LNCAP (cell line): ENCODE measurements around the gene RABGAP1.

Source experiments
- TF ChIP-seq, protein P1 (sequence below): fragments of 450-650 bp; IDR thresholded peaks from 2 replicates; pipeline ENCODE4 v1.5.1; 2017; ENCODE audit warnings: mild to moderate bottlenecking

RABGAP1 gene

DNA sequence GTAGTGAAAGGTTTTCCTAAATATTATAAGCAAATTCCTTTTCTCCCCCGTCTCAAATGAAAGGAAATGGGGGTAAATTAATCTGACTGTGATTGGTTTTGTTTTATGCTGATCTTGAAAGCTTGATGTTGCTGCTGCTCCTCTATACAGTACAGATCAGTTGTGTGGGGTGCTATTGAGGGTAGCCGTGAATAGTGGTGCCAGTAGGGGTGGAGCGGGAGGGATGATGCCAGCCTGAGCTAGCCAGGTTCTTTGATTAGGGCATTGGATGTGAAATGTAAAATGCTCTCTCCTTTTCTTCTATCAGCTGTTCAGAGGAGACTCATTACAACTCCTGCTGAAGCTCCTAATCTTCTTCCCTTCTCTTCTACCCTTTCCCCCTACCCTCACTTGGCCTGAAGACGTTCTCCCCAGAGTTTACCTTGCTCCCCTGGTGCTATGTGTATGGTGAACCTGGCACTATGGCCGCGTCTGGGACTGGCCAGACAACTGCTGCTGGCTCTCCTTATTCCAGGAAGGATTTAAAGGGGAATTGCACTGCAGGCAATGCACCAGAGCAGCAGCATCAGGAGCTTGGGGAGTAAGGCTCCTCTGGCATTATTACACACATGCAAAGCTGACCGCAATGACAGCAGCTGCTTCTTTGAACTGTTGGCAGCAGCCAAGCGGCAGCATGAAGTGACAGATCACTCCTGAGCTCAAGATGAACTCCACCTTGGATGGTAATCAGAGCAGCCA is 93.2 kb downstream of the RABGAP1 start:
- TF ChIP-seq, protein P1, sequence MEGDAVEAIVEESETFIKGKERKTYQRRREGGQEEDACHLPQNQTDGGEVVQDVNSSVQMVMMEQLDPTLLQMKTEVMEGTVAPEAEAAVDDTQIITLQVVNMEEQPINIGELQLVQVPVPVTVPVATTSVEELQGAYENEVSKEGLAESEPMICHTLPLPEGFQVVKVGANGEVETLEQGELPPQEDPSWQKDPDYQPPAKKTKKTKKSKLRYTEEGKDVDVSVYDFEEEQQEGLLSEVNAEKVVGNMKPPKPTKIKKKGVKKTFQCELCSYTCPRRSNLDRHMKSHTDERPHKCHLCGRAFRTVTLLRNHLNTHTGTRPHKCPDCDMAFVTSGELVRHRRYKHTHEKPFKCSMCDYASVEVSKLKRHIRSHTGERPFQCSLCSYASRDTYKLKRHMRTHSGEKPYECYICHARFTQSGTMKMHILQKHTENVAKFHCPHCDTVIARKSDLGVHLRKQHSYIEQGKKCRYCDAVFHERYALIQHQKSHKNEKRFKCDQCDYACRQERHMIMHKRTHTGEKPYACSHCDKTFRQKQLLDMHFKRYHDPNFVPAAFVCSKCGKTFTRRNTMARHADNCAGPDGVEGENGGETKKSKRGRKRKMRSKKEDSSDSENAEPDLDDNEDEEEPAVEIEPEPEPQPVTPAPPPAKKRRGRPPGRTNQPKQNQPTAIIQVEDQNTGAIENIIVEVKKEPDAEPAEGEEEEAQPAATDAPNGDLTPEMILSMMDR = no peak

GRCh38 chr9:123034881-123035510 is 94.2 kb downstream of the RABGAP1 start:
- TF ChIP-seq, protein P1 = no peak

DNA sequence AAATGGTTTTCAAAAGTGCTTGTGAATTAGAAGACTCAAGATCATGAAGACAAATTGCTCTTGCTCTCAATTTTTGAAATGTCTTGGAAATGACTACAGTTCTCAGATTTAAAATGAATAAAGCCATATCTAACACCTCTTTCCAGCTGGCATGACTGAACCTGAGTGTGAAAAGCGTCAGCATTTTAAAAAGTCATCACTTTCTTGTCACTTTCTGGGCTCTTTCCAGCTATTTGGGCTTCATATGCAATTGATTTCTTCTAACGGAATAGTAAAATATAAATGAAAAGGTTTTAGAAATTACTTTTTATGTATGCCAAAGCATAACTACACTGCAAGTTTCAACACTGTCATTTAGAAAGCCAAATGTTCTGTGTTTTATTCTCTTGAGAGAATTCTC is 95.0 kb downstream of the RABGAP1 start:
- TF ChIP-seq, protein P1 = no peak

GRCh38 chr9:123036893-123037545 is 96.2 kb downstream of the RABGAP1 start:
- TF ChIP-seq, protein P1 = no peak

DNA sequence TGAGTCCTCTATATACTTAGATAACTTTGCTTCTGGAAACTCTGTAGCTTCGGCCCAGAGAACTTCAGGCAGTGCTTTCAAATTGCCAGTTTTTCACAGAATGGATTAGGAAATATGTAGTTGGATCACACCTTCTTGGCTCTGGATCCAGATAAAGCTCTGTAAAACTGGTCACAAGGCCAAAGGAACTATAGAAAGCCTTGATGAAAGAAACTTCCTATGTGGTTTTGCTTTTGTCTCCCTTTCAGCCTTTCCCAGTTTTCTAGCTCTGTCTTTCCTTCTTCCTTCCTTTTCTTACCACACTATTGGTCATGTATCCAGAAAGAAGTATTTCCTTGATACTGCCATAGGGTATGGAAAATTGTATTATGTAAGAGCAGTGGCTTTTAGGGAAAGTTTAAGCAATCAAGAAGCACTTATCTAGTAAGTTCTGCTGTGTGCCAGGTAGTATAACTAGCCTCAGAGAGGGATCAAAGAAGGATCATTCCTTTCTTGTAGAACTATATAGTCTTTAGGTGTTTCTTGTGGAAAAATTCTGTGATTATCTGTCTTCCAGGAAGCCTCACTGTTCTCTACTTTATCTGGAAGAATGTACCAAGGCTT is 98.9 kb downstream of the RABGAP1 start:
- TF ChIP-seq, protein P1 = no peak

DNA sequence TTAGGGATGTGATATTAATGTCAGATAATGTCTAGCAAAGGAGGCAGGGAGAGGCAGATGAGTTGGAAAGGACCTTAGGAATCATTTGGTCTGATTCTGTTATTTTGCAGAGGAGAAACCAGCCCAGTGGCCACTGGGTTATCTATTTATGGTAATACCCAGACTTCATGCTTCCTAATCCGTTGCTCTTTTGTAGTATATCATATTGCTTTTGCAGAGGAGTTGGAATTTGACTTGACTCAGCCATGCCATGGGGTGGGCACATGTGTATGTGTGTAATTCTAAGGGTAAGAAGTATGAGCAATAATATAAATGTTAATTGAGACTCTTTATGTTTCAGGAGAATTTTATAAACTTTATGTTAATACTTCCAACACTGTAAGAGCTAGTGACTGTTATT is 100.0 kb downstream of the RABGAP1 start:
- TF ChIP-seq, protein P1 = no peak

DNA sequence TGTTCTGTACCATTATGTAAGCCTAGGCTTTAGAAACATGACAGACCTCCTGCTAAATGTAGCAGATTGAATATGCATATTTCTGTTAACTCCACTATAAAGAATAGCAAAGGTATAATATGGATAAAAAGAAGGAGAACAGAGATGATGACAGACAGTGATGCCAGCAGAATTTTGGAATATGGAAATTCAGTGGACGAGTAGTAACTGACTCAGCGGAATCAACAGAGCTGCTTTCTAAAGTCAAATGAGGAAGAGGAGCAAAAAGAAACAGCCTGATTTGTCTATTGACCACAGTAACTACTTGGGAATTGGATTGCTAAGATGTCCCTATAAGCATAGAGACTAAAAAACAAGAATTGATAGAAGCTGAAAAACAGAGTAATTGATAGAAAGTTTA is 100.7 kb downstream of the RABGAP1 start:
- TF ChIP-seq, protein P1 = no peak
